GM21367 (cell line): ENCODE results near the gene OGFRL1.

Source experiments
- ATAC-seq: cut with Tn5 transposase; IDR thresholded peaks from one replicate; pipeline ENCODE4 v1.9.1; 2021; ENCODE audit not compliant: unreplicated experiment

Gene OGFRL1

DNA sequence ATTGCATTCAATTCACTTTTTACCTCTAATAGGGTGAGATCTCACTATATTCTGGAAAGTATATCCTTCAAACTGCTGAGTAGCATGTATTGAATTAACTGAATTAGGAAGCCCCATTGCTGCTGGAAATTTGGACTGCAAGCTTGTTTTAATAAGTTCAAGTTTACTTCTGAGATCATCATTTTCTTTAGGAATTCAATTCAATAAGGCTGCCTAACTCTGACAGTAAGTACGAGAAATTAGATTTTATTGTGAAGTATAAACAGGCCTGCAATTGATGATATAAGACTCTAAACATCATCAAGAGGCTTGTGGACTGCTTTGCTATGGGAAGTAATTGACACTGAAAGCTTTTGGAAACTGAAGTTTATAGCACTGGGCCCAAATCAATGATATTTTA is 44.4 kb downstream of the OGFRL1 start:
- no peak for ATAC-seq

DNA sequence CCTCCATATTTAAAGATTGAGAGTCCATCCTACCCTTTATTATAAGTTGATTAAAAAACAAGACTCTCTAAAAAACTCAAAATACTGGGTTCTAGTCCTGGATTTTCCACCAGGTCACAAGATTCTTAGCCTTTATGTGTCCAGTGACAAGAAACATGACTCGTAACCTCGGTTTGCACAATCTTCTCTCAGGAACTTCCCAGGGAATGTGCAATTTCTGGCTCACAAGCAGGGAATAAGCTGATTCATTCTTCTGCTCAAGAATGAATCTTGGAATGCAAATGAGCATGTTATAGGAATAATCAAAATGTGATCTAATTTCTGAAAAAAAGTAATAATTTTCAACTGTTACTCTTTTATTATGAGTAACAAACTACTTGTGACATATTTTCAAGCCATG is 45.1 kb downstream of the OGFRL1 start:
- ATAC-seq, result no peak

- peak; percentile 71 for ATAC-seq
Observed at GRCh38 chr6:71334768-71335167, 46.2 kb downstream of the OGFRL1 start.

GRCh38 chr6:71335544-71335943 is 46.9 kb downstream of the OGFRL1 start:
- ATAC-seq, result no peak

- no peak for ATAC-seq
Observed at GRCh38 chr6:71336901-71337300, 48.3 kb downstream of the OGFRL1 start.

DNA sequence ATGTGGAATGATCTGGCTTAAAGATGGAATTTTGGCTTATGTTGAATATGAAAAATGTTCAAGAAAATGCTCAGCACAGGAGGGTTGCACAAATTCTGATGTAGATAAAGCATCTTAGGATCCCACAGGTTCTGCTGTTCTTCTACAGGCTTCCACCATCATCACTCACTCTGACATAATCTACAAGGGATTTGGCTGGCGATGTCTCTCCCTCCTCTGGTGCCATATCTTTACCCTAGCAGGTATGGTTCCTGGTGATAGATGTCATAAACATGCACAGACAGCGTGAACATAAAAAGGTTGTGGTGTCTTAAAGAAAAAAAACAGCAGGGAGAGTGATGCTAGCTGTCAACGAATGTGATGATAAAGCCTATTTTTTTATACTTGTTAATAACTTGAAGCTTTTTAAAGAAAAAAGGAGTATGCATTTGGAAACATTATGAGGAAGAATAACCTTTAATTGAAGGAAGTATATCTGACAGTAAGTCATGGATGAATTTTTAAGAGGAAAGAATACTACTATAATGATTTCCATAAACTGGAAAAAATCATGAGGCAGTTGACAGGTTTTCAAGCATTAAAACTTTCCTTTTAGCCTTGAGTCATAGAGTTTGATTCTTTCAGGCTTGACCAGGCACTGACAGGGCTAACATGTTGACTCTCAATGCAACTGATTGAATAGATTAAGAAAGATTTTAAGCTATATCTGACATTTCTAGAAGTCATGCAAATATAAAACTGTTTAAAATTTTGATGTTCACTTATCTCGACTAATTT is 50.1 kb downstream of the OGFRL1 start:
- ATAC-seq, result no peak

GRCh38 chr6:71342772-71343171 is 54.2 kb downstream of the OGFRL1 start:
- ATAC-seq, result no peak

GRCh38 chr6:71345476-71346333 is 57.1 kb downstream of the OGFRL1 start:
- no peak for ATAC-seq

DNA sequence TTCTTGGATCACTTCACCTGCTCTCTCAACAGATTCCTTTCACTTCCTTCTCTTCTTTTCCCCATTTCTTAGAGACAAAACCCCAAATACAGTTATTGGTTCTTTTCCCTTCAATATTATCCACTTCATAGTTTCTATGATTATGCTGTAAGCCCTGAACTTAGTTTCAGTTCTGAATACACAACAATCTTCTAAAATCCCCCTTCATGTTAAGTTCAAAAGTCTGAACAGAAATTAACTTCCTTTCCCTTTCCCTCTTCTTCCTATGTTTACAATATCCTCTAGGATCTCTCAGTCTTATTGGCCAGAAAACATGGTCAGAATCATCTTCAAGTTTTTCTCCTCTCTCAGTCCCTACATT is 57.7 kb downstream of the OGFRL1 start:
- ATAC-seq, result no peak

DNA sequence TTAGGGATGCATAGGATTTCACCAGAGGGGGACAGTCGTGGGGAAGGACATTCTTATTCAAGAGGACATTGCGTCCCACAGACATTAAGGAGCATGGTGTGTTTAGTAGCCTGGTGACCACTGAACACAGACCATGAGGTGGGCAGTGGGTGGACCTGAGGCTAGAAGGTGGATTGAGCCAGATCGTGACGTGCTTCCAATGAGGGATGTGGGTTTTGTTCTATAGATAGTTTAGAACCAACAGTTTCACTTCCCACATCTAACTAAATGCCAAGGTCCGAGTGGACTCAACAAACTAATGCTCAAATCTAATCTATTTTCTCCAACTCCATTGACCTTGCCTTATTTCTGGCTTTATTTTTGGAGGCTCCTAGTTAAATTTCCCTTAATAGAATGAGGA is 58.5 kb downstream of the OGFRL1 start:
- ATAC-seq, result no peak

- ATAC-seq, result no peak
Observed at GRCh38 chr6:71349395-71349794, 60.8 kb downstream of the OGFRL1 start.

DNA sequence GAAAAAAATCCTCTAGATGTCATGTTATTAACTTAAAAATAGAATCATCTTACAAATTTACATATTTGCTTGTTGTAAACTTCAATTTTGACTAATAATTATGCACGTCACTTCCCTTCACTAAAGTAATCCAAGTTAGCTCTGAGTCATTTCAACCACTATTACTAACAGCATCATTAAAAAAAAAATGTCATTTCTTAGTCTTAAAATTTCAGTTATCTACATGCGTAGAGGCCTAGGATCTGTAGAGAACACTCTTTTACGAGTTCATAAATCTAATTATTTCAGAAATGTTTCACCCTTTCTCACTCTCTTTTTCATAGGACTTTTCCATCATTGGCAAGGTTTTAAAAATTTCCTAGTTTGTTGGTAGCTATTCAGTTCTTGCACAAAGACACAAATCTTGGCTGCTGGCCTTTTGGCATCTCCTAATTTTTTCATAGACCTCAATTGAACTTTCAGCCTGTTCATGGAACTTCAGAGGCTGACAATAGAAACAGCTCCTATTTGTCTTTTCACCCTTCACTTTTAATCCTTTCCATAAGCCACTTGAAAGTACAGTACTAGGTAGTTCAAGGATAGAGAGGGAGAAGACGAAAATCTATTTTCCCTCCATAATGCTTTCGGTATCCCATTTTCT is 61.5 kb downstream of the OGFRL1 start:
- no peak for ATAC-seq

- no peak for ATAC-seq
Observed at GRCh38 chr6:71351190-71351589, 62.6 kb downstream of the OGFRL1 start.
